Sigmoid colon (tissue), 7 donors: Measurements from ENCODE around the gene LEKR1. TPM values are rescaled to one million over a fixed set of nuclear protein-coding genes. Genes with fewer than 3 reads are reported as not detected.

Experiments
- DNase-seq: peaks from one replicate; pipeline ENCODE4 v3.0.0-alpha.2; 2019
- H3K27ac ChIP-seq, 4 donors: fragments of 200-600 bp; sonication (generic); one replicate each; pipeline ENCODE4 v1.5.1; 2016 to 2019; ENCODE audit warnings: mild to moderate bottlenecking in 1 of 4
- H3K27me3 ChIP-seq, 3 donors: fragments of 200-600 bp; sonication (generic); one replicate each; pipeline ENCODE4 v1.5.1; 2019; ENCODE audit warnings: mild to moderate bottlenecking in 1 of 3
- H3K36me3 ChIP-seq, 4 donors: fragments of 200-600 bp; sonication (generic); one replicate each; pipeline ENCODE4 v1.5.1; 2016 to 2019
- H3K4me1 ChIP-seq, 4 donors: fragments of 200-600 bp; sonication (generic); one replicate each; pipeline ENCODE4 v1.5.1; 2017 to 2019
- H3K4me3 ChIP-seq, 4 donors: fragments of 200-600 bp; sonication (generic); one replicate each; pipeline ENCODE4 v1.5.1; 2017 to 2019; ENCODE audit warnings: mild to moderate bottlenecking in 2 of 4, moderate library complexity in 1 of 4
- H3K9me3 ChIP-seq, 4 donors: fragments of 200-600 bp in 3 of 4; sonication (generic) in 3 of 4; one replicate each; pipeline versions ENCODE4 v1.5.1 to v1.6.1; 2013 to 2019
- EP300 ChIP-seq, 4 donors: sonication (generic); formaldehyde crosslinking; IDR thresholded peaks; one replicate each; pipeline ENCODE4 v1.6.1; 2017; ENCODE audit warnings: antibody characterized with exemption in 4 of 4
- POLR2A ChIP-seq, 2 donors: fragments of 450-650 bp; IDR thresholded peaks; one replicate each; pipeline ENCODE4 v1.6.1; 2016; ENCODE audit warnings: antibody characterized with exemption in 2 of 2, mild to moderate bottlenecking in 2 of 2, moderate library complexity in 2 of 2
- POLR2AphosphoS5 ChIP-seq, 4 donors: sonication (generic); formaldehyde crosslinking; IDR thresholded peaks; one replicate each; pipeline ENCODE4 v1.6.1; 2017; ENCODE audit warnings: antibody characterized with exemption in 4 of 4
- WGBS, 2 donors: extraction: QIAGEN DNeasy Blood & Tissue Kit; methylation state at CpG; one replicate each; pipeline ENCODE4 v1.1.7; 2013; 5-methylcytosine and 5-hydroxymethylcytosine counted together
- intact Hi-C: fragments of 100-400 bp; cut with DNase I; formaldehyde crosslinking; loops from one replicate; pipeline ENCODE4 v1.15.1; 2023
- polyA plus RNA-seq, 3 donors: library from polyadenylated mRNA; stranded (reverse); fragments of 200-250 nt; gene quantifications; one replicate each; pipeline ENCODE4 v1.2.3, GENCODE V29; 2013
- total RNA-seq, 4 donors: library from RNA; depleted of rRNA; stranded (reverse); fragments of >200 nt; gene quantifications; one replicate each; pipeline ENCODE4 v1.1.0, GENCODE V29; 2016
- TF ChIP-seq, protein P1 (sequence below), 4 experiments: fragments of 450-650 bp in 3 of 4; fragments of 200-600 bp in 1 of 4; IDR thresholded peaks; one replicate each; pipeline ENCODE4 v1.5.1; 2016 to 2019; ENCODE audit warnings: antibody characterized with exemption in 4 of 4, mild to moderate bottlenecking in 3 of 4, moderate library complexity in 2 of 4
- donor health status: healthy with polysubstance abuse.
- donor health status: Bipolar disorder and iron deficiency.
- donor health status: healthy.

Gene LEKR1
- total and polyA plus RNA-seq, 7 donors, result 0.36 to 1.7 (median 0.70) TPM; not detected in 1

DNA sequence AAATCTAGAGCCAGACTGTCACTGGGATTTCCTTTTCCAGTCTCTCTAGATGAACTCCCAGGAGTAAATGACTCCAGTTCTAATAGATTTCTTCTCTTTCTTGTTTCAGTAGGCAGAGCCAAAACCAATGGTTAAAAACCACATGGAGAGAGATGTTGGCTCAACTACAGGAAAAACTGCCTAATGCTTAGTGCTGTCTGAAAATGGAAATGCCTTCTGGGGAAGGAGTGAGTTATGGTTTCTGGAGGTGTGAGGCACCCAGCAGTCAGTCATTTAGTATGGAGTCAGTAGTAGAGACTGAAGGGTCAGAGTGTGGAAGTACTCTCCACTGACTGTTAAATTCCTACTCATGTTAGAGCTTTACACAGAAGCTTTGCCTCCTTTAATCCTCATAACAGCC, 197.1 kb downstream of the LEKR1 start:
- Histone ChIP-seq H3K9me3 (no peaks in the 10 kb centered on the region), H3K27me3 (no peaks in the 10 kb centered on the region), H3K4me1 (no peaks in the 10 kb centered on the region), H3K4me3 (no peak overlapping the region), H3K36me3 (no peaks in the 10 kb centered on the region), H3K27ac (no peak overlapping the region)
- intact Hi-C loops, result no loop called here
- no peak for DNase-seq
- TF ChIP-seq POLR2AphosphoS5 (IDR thresholded peaks at IDR 0.05) (no peak), EP300 (IDR thresholded peaks at IDR 0.05) (no peak), POLR2A (IDR thresholded peaks at IDR 0.05) (no peak)
- TF ChIP-seq, protein P1, sequence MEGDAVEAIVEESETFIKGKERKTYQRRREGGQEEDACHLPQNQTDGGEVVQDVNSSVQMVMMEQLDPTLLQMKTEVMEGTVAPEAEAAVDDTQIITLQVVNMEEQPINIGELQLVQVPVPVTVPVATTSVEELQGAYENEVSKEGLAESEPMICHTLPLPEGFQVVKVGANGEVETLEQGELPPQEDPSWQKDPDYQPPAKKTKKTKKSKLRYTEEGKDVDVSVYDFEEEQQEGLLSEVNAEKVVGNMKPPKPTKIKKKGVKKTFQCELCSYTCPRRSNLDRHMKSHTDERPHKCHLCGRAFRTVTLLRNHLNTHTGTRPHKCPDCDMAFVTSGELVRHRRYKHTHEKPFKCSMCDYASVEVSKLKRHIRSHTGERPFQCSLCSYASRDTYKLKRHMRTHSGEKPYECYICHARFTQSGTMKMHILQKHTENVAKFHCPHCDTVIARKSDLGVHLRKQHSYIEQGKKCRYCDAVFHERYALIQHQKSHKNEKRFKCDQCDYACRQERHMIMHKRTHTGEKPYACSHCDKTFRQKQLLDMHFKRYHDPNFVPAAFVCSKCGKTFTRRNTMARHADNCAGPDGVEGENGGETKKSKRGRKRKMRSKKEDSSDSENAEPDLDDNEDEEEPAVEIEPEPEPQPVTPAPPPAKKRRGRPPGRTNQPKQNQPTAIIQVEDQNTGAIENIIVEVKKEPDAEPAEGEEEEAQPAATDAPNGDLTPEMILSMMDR (IDR thresholded peaks at IDR 0.05), result no peak

GRCh38 chr3:157026091-157026490, 199.9 kb downstream of the LEKR1 start:
- WGBS, 2 donors, result 69 to 80% methylated on average over 1 of the region's 1 CpG

DNA sequence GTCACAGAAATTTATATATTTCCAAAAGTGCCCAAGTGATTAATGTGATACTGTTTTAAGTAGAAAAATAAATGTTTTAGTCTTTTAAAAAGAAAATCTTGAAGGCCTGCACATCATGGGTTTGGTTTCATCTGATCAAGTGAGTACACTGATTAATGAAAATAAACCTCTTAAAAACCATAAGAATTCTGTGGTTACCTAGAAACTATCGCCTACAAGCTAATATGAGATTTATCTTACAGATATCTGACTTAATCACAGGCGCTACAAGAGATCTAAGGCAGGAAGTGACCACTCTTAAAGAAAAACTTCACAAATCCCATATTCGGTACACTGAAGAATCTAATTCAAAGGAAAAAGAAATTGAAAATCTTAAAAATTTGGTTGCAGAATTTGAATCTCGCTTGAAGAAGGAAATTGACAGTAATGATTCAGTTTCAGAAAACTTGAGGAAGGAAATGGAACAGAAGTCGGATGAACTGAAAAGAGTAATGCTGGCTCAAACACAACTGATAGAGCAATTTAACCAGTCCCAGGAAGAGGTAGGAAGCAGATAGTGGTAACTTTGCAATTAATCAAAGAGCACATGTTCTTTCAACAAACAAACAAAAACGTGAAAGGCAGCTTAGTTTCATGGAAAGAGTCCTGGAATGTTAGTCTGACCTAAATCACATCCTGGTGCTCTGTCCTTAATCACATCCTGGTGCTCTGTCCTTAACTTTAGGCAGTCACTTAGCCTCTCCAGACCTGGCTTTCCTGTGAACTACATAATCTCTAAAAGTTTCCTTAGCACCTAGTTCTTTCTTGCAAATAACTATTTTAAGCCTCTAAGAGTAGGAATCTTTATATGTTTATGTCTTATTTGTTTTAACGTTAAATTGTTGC, 201.9 kb downstream of the LEKR1 start:
- Histone ChIP-seq H3K27me3 (no peaks in the 10 kb centered on the region), H3K4me1 (no peaks in the 10 kb centered on the region), H3K27ac (no peak overlapping the region), H3K36me3 (no peaks in the 10 kb centered on the region), H3K4me3 (no peak overlapping the region), H3K9me3 (no peaks in the 10 kb centered on the region)
- TF ChIP-seq, protein P1 (IDR thresholded peaks at IDR 0.05), result no peak
- TF ChIP-seq POLR2AphosphoS5 (IDR thresholded peaks at IDR 0.05) (no peak), POLR2A (IDR thresholded peaks at IDR 0.05) (no peak), EP300 (IDR thresholded peaks at IDR 0.05) (no peak)
- WGBS, 2 donors, result 63 to 69% methylated on average over 7 of the region's 7 CpGs
- intact Hi-C loops, result no loop called here
- DNase-seq, result no peak

More at GRCh38 chr3:157026091-157026490, 199.9 kb downstream of the LEKR1 start:
- Histone ChIP-seq H3K36me3 (no peaks in the 10 kb centered on the region), H3K27me3 (no peaks in the 10 kb centered on the region), H3K9me3 (no peaks in the 10 kb centered on the region), H3K27ac (no peak overlapping the region), H3K4me3 (no peak overlapping the region), H3K4me1 (no peaks in the 10 kb centered on the region)
- DNase-seq, result no peak
- TF ChIP-seq POLR2A (IDR thresholded peaks at IDR 0.05) (no peak), POLR2AphosphoS5 (IDR thresholded peaks at IDR 0.05) (no peak), EP300 (IDR thresholded peaks at IDR 0.05) (no peak)
- TF ChIP-seq, protein P1 (IDR thresholded peaks at IDR 0.05), result no peak
- intact Hi-C loops, result no loop called here

DNA sequence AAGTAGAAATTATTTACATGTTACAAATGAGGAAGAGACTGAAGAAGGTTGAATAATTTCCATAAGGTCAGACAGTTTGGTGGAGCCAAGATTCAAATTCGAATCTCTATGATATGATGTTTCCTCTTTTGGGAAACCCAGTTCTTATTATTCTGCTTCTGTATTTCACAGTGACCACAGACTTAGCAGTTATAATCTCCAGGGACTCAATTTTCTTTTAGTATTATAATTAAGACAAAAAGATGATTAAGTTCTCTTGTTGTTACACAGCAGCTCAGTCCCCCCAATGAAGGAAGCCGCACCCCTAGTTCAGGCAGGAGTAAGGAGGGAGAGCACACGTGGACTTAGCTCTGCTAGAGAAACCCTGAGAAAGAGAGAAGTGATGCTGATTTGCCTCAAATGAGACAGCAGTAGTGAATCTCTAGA, 203.2 kb downstream of the LEKR1 start:
- no peak overlapping the region for H3K27ac ChIP-seq
- no peaks in the 10 kb centered on the region for H3K4me1 ChIP-seq
- no peak for DNase-seq
- H3K27me3 ChIP-seq, result no peaks in the 10 kb centered on the region
- 67 to 85% methylated on average over 3 of the region's 3 CpGs for WGBS, 2 donors
- TF ChIP-seq POLR2A (IDR thresholded peaks at IDR 0.05), result no peak
- no peak for TF ChIP-seq EP300 (IDR thresholded peaks at IDR 0.05)
- TF ChIP-seq, protein P1 (IDR thresholded peaks at IDR 0.05), result no peak
- TF ChIP-seq POLR2AphosphoS5 (IDR thresholded peaks at IDR 0.05), result no peak
- H3K9me3 ChIP-seq, result no peaks in the 10 kb centered on the region
- intact Hi-C loops, result no loop called here
- H3K4me3 ChIP-seq, result no peak overlapping the region
- H3K36me3 ChIP-seq, result no peaks in the 10 kb centered on the region
